IMR-90 (cell line): ENCODE results near the gene FAM83E. TPM values are rescaled to one million over a fixed set of nuclear protein-coding genes. Genes with fewer than 3 reads are reported as not detected.

Experiments used
- ATAC-seq: fragments of 200-7000 bp; cut with Tn5 transposase; 2 replicates; pipeline ENCODE4 v1.9.1; 2020; ENCODE audit warnings: low read depth, mild to moderate bottlenecking, moderate library complexity
- BruUV-seq: library from RNA; stranded (reverse); fragments of 400-500 nt; replicated peaks from 2 replicates; lab custom pipeline; 2021; lab: Mats Ljungman, UMichigan
- CTCF ChIA-PET: fragments of 300-600 bp; formaldehyde crosslinking; extraction: SDS; loops from one replicate; lab custom pipeline; 2021; ENCODE audit warnings: antibody characterized with exemption; lab: Yijun Ruan, JAX
- POLR2A ChIA-PET: fragments of 300-600 bp; sonication (Branson Sonifier 250); formaldehyde crosslinking; loops from one replicate; lab custom pipeline; 2022; ENCODE audit warnings: antibody characterized with exemption; ENCODE audit not compliant: unreplicated experiment; lab: Charles Lee
- DNase-seq: peaks from one replicate; pipeline ENCODE4 v3.0.0; 2013
- H2AFZ ChIP-seq: replicated peaks from 2 replicates; pipeline ENCODE3; 2013; ENCODE audit warnings: low read length, mild to moderate bottlenecking; ENCODE audit not compliant: poor library complexity
- H2AK5ac ChIP-seq: 2 replicates; pipeline ENCODE4 v1.6.1; 2013; ENCODE audit warnings: low read depth, low read length, inconsistent platforms
- H2AK9ac ChIP-seq: replicated peaks from 2 replicates; pipeline ENCODE3; 2013; ENCODE audit warnings: mild to moderate bottlenecking, low read depth, low read length, moderate library complexity; ENCODE audit not compliant: poor library complexity
- H2BK120ac ChIP-seq: 2 replicates; pipeline ENCODE4 v1.6.1; 2013; ENCODE audit warnings: low read depth, low read length, inconsistent platforms
- H2BK15ac ChIP-seq: 3 replicates; pipeline ENCODE4 v1.6.1; 2013; ENCODE audit warnings: low read depth, low read length, inconsistent platforms
- H2BK20ac ChIP-seq: 2 replicates; pipeline ENCODE4 v1.6.1; 2013; ENCODE audit warnings: low read depth, mild to moderate bottlenecking, inconsistent platforms, low read length, moderate library complexity
- H2BK5ac ChIP-seq: 2 replicates; pipeline ENCODE4 v1.6.1; 2013; ENCODE audit warnings: mild to moderate bottlenecking, low read depth, low read length, inconsistent platforms; ENCODE audit not compliant: poor library complexity, severe bottlenecking
- H3K14ac ChIP-seq: replicated peaks from 2 replicates; pipeline ENCODE4 v1.6.1; 2013; ENCODE audit warnings: low read depth, low read length, inconsistent platforms
- H3K18ac ChIP-seq: 2 replicates; pipeline ENCODE4 v1.6.1; 2013; ENCODE audit warnings: low read depth, low read length, control low read depth
- H3K23ac ChIP-seq: 2 replicates; pipeline ENCODE4 v1.6.1; 2013; ENCODE audit warnings: low read depth, low read length, inconsistent platforms
- H3K27ac ChIP-seq: 2 replicates; pipeline ENCODE4 v1.5.1; 2013; ENCODE audit warnings: mild to moderate bottlenecking, control low read depth, low read length; ENCODE audit not compliant: insufficient read depth
- H3K27me3 ChIP-seq: 2 replicates; pipeline ENCODE4 v1.6.1; 2013; ENCODE audit warnings: low read length; ENCODE audit not compliant: control insufficient read depth, insufficient read depth
- H3K36me3 ChIP-seq: 2 replicates; pipeline ENCODE4 v1.6.1; 2013; ENCODE audit warnings: low read length, mixed read lengths; ENCODE audit not compliant: control insufficient read depth, insufficient read depth
- H3K4ac ChIP-seq: 2 replicates; pipeline ENCODE4 v1.6.1; 2013; ENCODE audit warnings: low read depth, low read length, inconsistent platforms
- H3K4me1 ChIP-seq: 2 replicates; pipeline ENCODE4 v1.6.1; 2013; ENCODE audit warnings: low read length, mixed read lengths; ENCODE audit not compliant: control insufficient read depth, insufficient read depth
- H3K4me2 ChIP-seq: 2 replicates; pipeline ENCODE4 v1.6.1; 2013; ENCODE audit warnings: low read depth, mild to moderate bottlenecking, control low read depth, low read length, moderate library complexity
- H3K4me3 ChIP-seq: 2 replicates; pipeline ENCODE4 v1.5.1; 2013; ENCODE audit warnings: low read depth, mild to moderate bottlenecking, control low read depth, low read length, moderate library complexity; ENCODE audit not compliant: insufficient read depth
- H3K56ac ChIP-seq: 2 replicates; pipeline ENCODE4 v1.6.1; 2013; ENCODE audit warnings: low read length, inconsistent platforms; ENCODE audit not compliant: insufficient read depth; ENCODE audit errors: extremely low read depth
- H3K79me1 ChIP-seq, 2 experiments: 2 replicates each; pipeline ENCODE4 v1.6.1; 2013; ENCODE audit warnings: low read length in 2 of 2, inconsistent platforms in 1 of 2, low read depth in 1 of 2
- H3K9ac ChIP-seq: 2 replicates; pipeline ENCODE4 v1.6.1; 2013; ENCODE audit warnings: low read depth, low read length, control low read depth
- H3K9me1 ChIP-seq: 2 replicates; pipeline ENCODE4 v1.6.1; 2013; ENCODE audit warnings: low read length, inconsistent platforms; ENCODE audit not compliant: insufficient read depth
- H3K9me3 ChIP-seq: 2 replicates; pipeline ENCODE4 v1.6.1; 2013; ENCODE audit warnings: low read length; ENCODE audit not compliant: control insufficient read depth, insufficient read depth
- H4K20me1 ChIP-seq: 2 replicates; pipeline ENCODE4 v1.6.1; 2013; ENCODE audit warnings: low read length, inconsistent platforms; ENCODE audit not compliant: insufficient read depth
- H4K5ac ChIP-seq: 2 replicates; pipeline ENCODE4 v1.6.1; 2013; ENCODE audit warnings: mild to moderate bottlenecking, low read depth, low read length, control low read depth
- H4K8ac ChIP-seq, 2 experiments: 2 replicates each; pipeline ENCODE4 v1.6.1; 2013; ENCODE audit warnings: low read depth in 2 of 2, low read length in 2 of 2, control low read depth in 1 of 2, inconsistent platforms in 1 of 2
- H4K91ac ChIP-seq: 2 replicates; pipeline ENCODE4 v1.6.1; 2013; ENCODE audit warnings: low read depth, low read length, inconsistent platforms; ENCODE audit not compliant: insufficient read depth
- BHLHE40 ChIP-seq: fragments of 150-350 bp; IDR thresholded peaks from 2 replicates; pipeline ENCODE4 v1.6.1; 2016; ENCODE audit warnings: mild to moderate bottlenecking, low read depth, low read length
- CEBPB ChIP-seq: IDR thresholded peaks from 2 replicates; pipeline ENCODE4 v1.6.1; 2012; ENCODE audit warnings: low read depth, low read length, improper control_type of control experiment
- CHD1 ChIP-seq: IDR thresholded peaks from 2 replicates; pipeline ENCODE4 v1.6.1; 2012; ENCODE audit warnings: low read depth, low read length, improper control_type of control experiment
- MAFK ChIP-seq: IDR thresholded peaks from 2 replicates; pipeline ENCODE4 v1.6.1; 2012; ENCODE audit warnings: low read depth, low read length, improper control_type of control experiment
- MXI1 ChIP-seq: IDR thresholded peaks from 2 replicates; pipeline ENCODE4 v1.6.1; 2012; ENCODE audit warnings: low read depth, mild to moderate bottlenecking, low read length, moderate library complexity, borderline replicate concordance
- POLR2A ChIP-seq: IDR thresholded peaks from 2 replicates; pipeline ENCODE4 v1.6.1; 2012; ENCODE audit warnings: mild to moderate bottlenecking, low read depth, low read length
- RAD21 ChIP-seq: IDR thresholded peaks from 2 replicates; pipeline ENCODE4 v1.6.1; 2012; ENCODE audit warnings: low read length, improper control_type of control experiment
- RCOR1 ChIP-seq: IDR thresholded peaks from 2 replicates; pipeline ENCODE4 v1.6.1; 2012; ENCODE audit warnings: mild to moderate bottlenecking, low read length, improper control_type of control experiment; ENCODE audit not compliant: insufficient replicate concordance
- RFX5 ChIP-seq: IDR thresholded peaks from 2 replicates; pipeline ENCODE4 v1.8.0; 2012; ENCODE audit warnings: low read depth, mild to moderate bottlenecking, low read length, moderate library complexity
- SMC3 ChIP-seq: fragments of 150-350 bp; IDR thresholded peaks from 2 replicates; pipeline ENCODE4 v1.6.1; 2016; ENCODE audit warnings: low read depth, mild to moderate bottlenecking, antibody characterized with exemption, low read length, moderate library complexity
- WGBS, 2 experiments: methylation state at CpG; one replicate each; pipeline versions ENCODE4 v1.1.5 to v1.1.7; 2013; ENCODE audit warnings: missing lambda C conversion rate in 2 of 2; ENCODE audit not compliant: insufficient read length in 1 of 2; ENCODE audit errors: extremely low coverage in 2 of 2; 5-methylcytosine and 5-hydroxymethylcytosine counted together
- dilution Hi-C: fragments of 300-500 bp; cut with HindIII; formaldehyde crosslinking; loops from one replicate; pipeline ENCODE4 v1.14.3; 2018; ENCODE audit warnings: low sequenced_read_pairs; ENCODE audit not compliant: unreplicated experiment
- in situ Hi-C: fragments of 300-500 bp; cut with MboI; formaldehyde crosslinking; loops from 3 replicates; pipeline ENCODE4 v1.14.3; 2019; ENCODE audit warnings: low sequenced_read_pairs, inconsistent platforms, mixed read lengths
- intact Hi-C: fragments of 100-400 bp; cut with micrococcal nuclease; formaldehyde crosslinking; loops from 2 replicates; pipeline ENCODE4 v1.10.0; 2022
- polyA plus RNA-seq, 3 experiments: library from polyadenylated mRNA; depleted of rRNA; stranded (reverse); fragments of >200 nt; gene quantifications; 2 replicates each; pipeline ENCODE4 v1.2.3, GENCODE V29; 2012; ENCODE audit warnings: low replicate concordance in 1 of 3
- total RNA-seq: library from RNA; depleted of rRNA; stranded (reverse); fragments of >200 nt; gene quantifications from 2 replicates; pipeline ENCODE4 v1.2.3, GENCODE V29; 2012
- TF ChIP-seq, protein P1 (sequence below): fragments of 150-350 bp; IDR thresholded peaks from 2 replicates; pipeline ENCODE4 v1.6.1; 2017; ENCODE audit warnings: mild to moderate bottlenecking, antibody characterized with exemption, low read length, low read depth

Gene FAM83E
- total and polyA plus RNA-seq, 2 of the 4 experiments (the other 2 are of a cell fraction), result 0.05 to 0.36 TPM

DNA sequence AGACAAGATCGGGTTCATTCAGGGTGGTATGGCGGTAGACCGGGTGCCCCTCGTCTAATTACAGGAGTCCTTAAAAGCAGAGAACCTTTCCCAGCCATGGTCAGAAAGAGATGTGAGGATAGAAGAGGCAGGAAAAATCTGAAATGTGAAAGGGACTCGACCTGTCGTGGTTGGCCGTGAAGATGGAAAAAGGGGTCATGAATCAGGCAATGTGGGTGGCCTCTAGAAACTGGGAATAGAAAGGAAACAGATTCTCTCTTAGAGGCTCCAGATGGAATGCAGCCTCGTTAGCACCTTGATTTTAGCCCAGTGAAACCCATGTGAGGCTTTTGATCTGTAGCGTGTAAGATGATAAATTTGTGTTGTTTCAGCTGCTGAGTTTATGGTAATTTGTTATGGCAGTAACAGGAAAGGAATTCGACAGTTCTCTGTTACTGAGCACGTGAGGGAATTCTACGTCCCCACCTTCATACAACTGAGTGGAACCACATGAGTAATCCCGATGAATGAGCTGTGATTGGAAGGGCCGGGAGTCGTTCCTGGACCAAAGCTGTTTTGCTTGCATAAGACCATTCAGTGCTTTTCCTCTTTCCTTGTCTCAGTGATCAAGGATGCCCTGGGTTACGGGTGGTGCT lies 42.1 kb upstream of the FAM83E start:
- Histone ChIP-seq H4K8ac (no peak overlapping the region), H2AFZ (peak overlapping the region; percentile 26), H3K4me1 (peaks cover 3% of the 10 kb centered on the region), H4K91ac (no peak overlapping the region), H3K27ac (no peak overlapping the region), H3K9me1 (peaks cover 3% of the 10 kb centered on the region; the same call in 1 of the 2 replicates), H3K14ac (no peak overlapping the region), H3K79me1 (no peaks in the 10 kb centered on the region), H3K4ac (no peak overlapping the region), H3K4me3 (no peak overlapping the region), H3K36me3 (no peaks in the 10 kb centered on the region), H4K5ac (no peak overlapping the region), H3K56ac (no peak overlapping the region), H2BK120ac (no peak overlapping the region), H3K18ac (no peak overlapping the region), H2AK9ac (no peak overlapping the region), H3K27me3 (peaks cover 2% of the 10 kb centered on the region; the same call in 1 of the 2 replicates), H3K9ac (no peak overlapping the region), H4K20me1 (no peaks in the 10 kb centered on the region), H2BK5ac (no peak overlapping the region), H2BK20ac (no peak overlapping the region), H3K9me3 (no peaks in the 10 kb centered on the region), H2BK15ac (no peak overlapping the region), H3K23ac (no peak overlapping the region), H2AK5ac (peak overlapping the region; percentile 38; the same call in 1 of the 2 replicates), H3K4me2 (peak overlapping the region; percentile 40; the same call in 1 of the 2 replicates)
- TF ChIP-seq MAFK (peak; percentile 25; the same call in 1 of the 2 replicates), MXI1 (no peak), RAD21 (no peak), POLR2A (no peak), BHLHE40 (peak; percentile 99), RFX5 (peak; percentile 91), CEBPB (peak; percentile 75), SMC3 (no peak), RCOR1 (peak; percentile 32), CHD1 (0 out of 2 replicates have a peak, but pooled peaks have one; percentile 58)
- TF ChIP-seq, protein P1, sequence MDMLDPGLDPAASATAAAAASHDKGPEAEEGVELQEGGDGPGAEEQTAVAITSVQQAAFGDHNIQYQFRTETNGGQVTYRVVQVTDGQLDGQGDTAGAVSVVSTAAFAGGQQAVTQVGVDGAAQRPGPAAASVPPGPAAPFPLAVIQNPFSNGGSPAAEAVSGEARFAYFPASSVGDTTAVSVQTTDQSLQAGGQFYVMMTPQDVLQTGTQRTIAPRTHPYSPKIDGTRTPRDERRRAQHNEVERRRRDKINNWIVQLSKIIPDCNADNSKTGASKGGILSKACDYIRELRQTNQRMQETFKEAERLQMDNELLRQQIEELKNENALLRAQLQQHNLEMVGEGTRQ, result peak; percentile 92
- 25% methylated on average over 8 of the region's 16 CpGs; no CpG with 5 or more reads in 1 of the 2 experiments for WGBS, 2 experiments
- POLR2A ChIA-PET, result interaction anchor here (0.5 kb wide), 1 partner anchor 240 kb away, joined by 3 read pairs; no protein-coding TSS in a partner anchor
- in situ Hi-C loops, result no loop called here
- dilution Hi-C loops, result no loop called here
- CTCF ChIA-PET, result interaction anchor here (0.6 to 1.1 kb wide), 2 partner anchors 108 to 136 kb away, joined by 3 to 5 read pairs; no protein-coding TSS in a partner anchor
- ATAC-seq, result peak; percentile 89
- DNase-seq, result peak; percentile 95
- no TSS peak for BruUV-seq
- intact Hi-C loops, result no loop called here
